HEK293 (cell line): ENCODE results near the gene TXNRD2.
A peak's percentile ranks its signal among the peaks of the same experiment; 100 is the strongest.

Source experiments
- BCL11B ChIP-seq: fragments of 450-650 bp; formaldehyde crosslinking; IDR thresholded peaks from 2 replicates; pipeline ENCODE4 v1.5.1; 2016; ENCODE audit warnings: low read depth, missing biosample characterization, missing genetic modification characterization
- KLF10 ChIP-seq: fragments of 450-650 bp; IDR thresholded peaks from 2 replicates; pipeline ENCODE4 v1.5.1; 2018; ENCODE audit warnings: missing biosample characterization, mild to moderate bottlenecking, missing genetic modification characterization
- OVOL3 ChIP-seq: fragments of 450-650 bp; formaldehyde crosslinking; IDR thresholded peaks from 2 replicates; pipeline ENCODE4 v1.5.1; 2016; ENCODE audit warnings: missing biosample characterization, missing genetic modification characterization
- PRDM1 ChIP-seq: fragments of 450-650 bp; formaldehyde crosslinking; IDR thresholded peaks from 2 replicates; pipeline ENCODE4; 2016; ENCODE audit warnings: missing biosample characterization, missing genetic modification characterization
- SCRT2 ChIP-seq: fragments of 450-650 bp; formaldehyde crosslinking; IDR thresholded peaks from 2 replicates; pipeline ENCODE4 v1.5.1; 2016; ENCODE audit warnings: missing biosample characterization, missing genetic modification characterization
- SETDB1 ChIP-seq: IDR thresholded peaks from one replicate; pipeline ENCODE4 v1.6.1; 2017; ENCODE audit warnings: mild to moderate bottlenecking, low read length, moderate library complexity, mixed read lengths; ENCODE audit not compliant: insufficient read length
- ZBTB20 ChIP-seq: fragments of 450-650 bp; formaldehyde crosslinking; IDR thresholded peaks from 2 replicates; pipeline ENCODE4 v1.5.1; 2016; ENCODE audit warnings: missing biosample characterization, missing genetic modification characterization
- ZBTB21 ChIP-seq: fragments of 450-650 bp; formaldehyde crosslinking; IDR thresholded peaks from 2 replicates; pipeline ENCODE4 v1.5.1; 2017; ENCODE audit warnings: missing biosample characterization, missing genetic modification characterization
- ZBTB26 ChIP-seq: fragments of 450-650 bp; formaldehyde crosslinking; optimal IDR thresholded peaks from 2 replicates; pipeline ENCODE3; 2016; ENCODE audit warnings: missing biosample characterization, mild to moderate bottlenecking, missing genetic modification characterization
- ZBTB48 ChIP-seq: fragments of 450-650 bp; formaldehyde crosslinking; IDR thresholded peaks from 2 replicates; pipeline ENCODE4 v1.5.1; 2016; ENCODE audit warnings: missing biosample characterization, missing genetic modification characterization
- ZFP3 ChIP-seq: fragments of 450-650 bp; formaldehyde crosslinking; IDR thresholded peaks from 2 replicates; pipeline ENCODE4 v1.5.1; 2016; ENCODE audit warnings: low read depth, missing biosample characterization, missing genetic modification characterization
- ZFP37 ChIP-seq: fragments of 450-650 bp; formaldehyde crosslinking; IDR thresholded peaks from 2 replicates; pipeline ENCODE4 v1.5.1; 2016; ENCODE audit warnings: missing biosample characterization, missing genetic modification characterization
- ZNF133 ChIP-seq: fragments of 450-650 bp; formaldehyde crosslinking; IDR thresholded peaks from 2 replicates; pipeline ENCODE4 v1.5.1; 2016; ENCODE audit warnings: missing biosample characterization, missing genetic modification characterization
- ZNF221 ChIP-seq: fragments of 450-650 bp; formaldehyde crosslinking; IDR thresholded peaks from 2 replicates; pipeline ENCODE4 v1.5.1; 2017; ENCODE audit warnings: missing biosample characterization, missing genetic modification characterization, borderline replicate concordance
- ZNF366 ChIP-seq: fragments of 450-650 bp; formaldehyde crosslinking; conservative IDR thresholded peaks from 2 replicates; pipeline ENCODE4 v1.5.1; 2016; ENCODE audit warnings: missing biosample characterization, missing genetic modification characterization
- ZNF416 ChIP-seq: fragments of 450-650 bp; formaldehyde crosslinking; IDR thresholded peaks from 2 replicates; pipeline ENCODE4 v1.5.1; 2016; ENCODE audit warnings: missing biosample characterization, missing genetic modification characterization
- ZNF488 ChIP-seq: fragments of 450-650 bp; formaldehyde crosslinking; IDR thresholded peaks from 2 replicates; pipeline ENCODE4 v1.5.1; 2016; ENCODE audit warnings: missing biosample characterization, missing genetic modification characterization
- ZNF501 ChIP-seq: fragments of 450-650 bp; formaldehyde crosslinking; IDR thresholded peaks from 2 replicates; pipeline ENCODE4 v1.5.1; 2016; ENCODE audit warnings: missing biosample characterization, missing genetic modification characterization
- ZNF544 ChIP-seq: fragments of 450-650 bp; formaldehyde crosslinking; IDR thresholded peaks from 2 replicates; pipeline ENCODE4 v1.5.0; 2017; ENCODE audit warnings: missing biosample characterization, missing genetic modification characterization
- ZNF571 ChIP-seq: fragments of 450-650 bp; formaldehyde crosslinking; IDR thresholded peaks from 2 replicates; pipeline ENCODE4 v1.5.0; 2017; ENCODE audit warnings: missing biosample characterization, missing genetic modification characterization
- ZNF621 ChIP-seq: fragments of 450-650 bp; formaldehyde crosslinking; IDR thresholded peaks from 2 replicates; pipeline ENCODE4 v1.5.1; 2017; ENCODE audit warnings: missing biosample characterization, missing genetic modification characterization
- ZNF626 ChIP-seq: fragments of 450-650 bp; sonication (Bioruptor Pico); formaldehyde crosslinking; IDR thresholded peaks from 2 replicates; pipeline ENCODE4 v1.5.1; 2018; ENCODE audit warnings: missing biosample characterization, missing genetic modification characterization, inconsistent platforms
- ZNF660 ChIP-seq: fragments of 450-650 bp; IDR thresholded peaks from 2 replicates; pipeline ENCODE4 v1.5.1; 2018; ENCODE audit warnings: missing biosample characterization, mild to moderate bottlenecking, missing genetic modification characterization
- ZNF768 ChIP-seq: fragments of 450-650 bp; formaldehyde crosslinking; IDR thresholded peaks from 2 replicates; pipeline ENCODE4 v1.5.1; 2018; ENCODE audit warnings: missing biosample characterization, mild to moderate bottlenecking, missing genetic modification characterization
- ZNF792 ChIP-seq: fragments of 450-650 bp; formaldehyde crosslinking; IDR thresholded peaks from 2 replicates; pipeline ENCODE4 v1.5.1; 2016; ENCODE audit warnings: missing biosample characterization, missing genetic modification characterization
- ZNF830 ChIP-seq: fragments of 450-650 bp; IDR thresholded peaks from 2 replicates; pipeline ENCODE4 v1.5.0; 2018; ENCODE audit warnings: missing biosample characterization, missing genetic modification characterization, low read depth, mild to moderate bottlenecking, moderate library complexity
- TF ChIP-seq, protein P1 (sequence below): fragments of 450-650 bp; formaldehyde crosslinking; conservative IDR thresholded peaks from 2 replicates; pipeline ENCODE4 v1.5.1; 2016; ENCODE audit warnings: low read depth, missing biosample characterization, missing genetic modification characterization
- TF ChIP-seq, protein P2 (sequence below): fragments of 450-650 bp; formaldehyde crosslinking; IDR thresholded peaks from 2 replicates; pipeline ENCODE4 v1.5.1; 2017; ENCODE audit warnings: missing biosample characterization, missing genetic modification characterization
- TF ChIP-seq, protein P3 (sequence below): fragments of 450-650 bp; formaldehyde crosslinking; IDR thresholded peaks from 2 replicates; pipeline ENCODE4 v1.5.1; 2017; ENCODE audit warnings: missing biosample characterization, missing genetic modification characterization
- TF ChIP-seq, protein P4 (sequence below): fragments of 450-650 bp; formaldehyde crosslinking; IDR thresholded peaks from 2 replicates; pipeline ENCODE4; 2016; ENCODE audit warnings: missing biosample characterization, missing genetic modification characterization

Gene TXNRD2

DNA sequence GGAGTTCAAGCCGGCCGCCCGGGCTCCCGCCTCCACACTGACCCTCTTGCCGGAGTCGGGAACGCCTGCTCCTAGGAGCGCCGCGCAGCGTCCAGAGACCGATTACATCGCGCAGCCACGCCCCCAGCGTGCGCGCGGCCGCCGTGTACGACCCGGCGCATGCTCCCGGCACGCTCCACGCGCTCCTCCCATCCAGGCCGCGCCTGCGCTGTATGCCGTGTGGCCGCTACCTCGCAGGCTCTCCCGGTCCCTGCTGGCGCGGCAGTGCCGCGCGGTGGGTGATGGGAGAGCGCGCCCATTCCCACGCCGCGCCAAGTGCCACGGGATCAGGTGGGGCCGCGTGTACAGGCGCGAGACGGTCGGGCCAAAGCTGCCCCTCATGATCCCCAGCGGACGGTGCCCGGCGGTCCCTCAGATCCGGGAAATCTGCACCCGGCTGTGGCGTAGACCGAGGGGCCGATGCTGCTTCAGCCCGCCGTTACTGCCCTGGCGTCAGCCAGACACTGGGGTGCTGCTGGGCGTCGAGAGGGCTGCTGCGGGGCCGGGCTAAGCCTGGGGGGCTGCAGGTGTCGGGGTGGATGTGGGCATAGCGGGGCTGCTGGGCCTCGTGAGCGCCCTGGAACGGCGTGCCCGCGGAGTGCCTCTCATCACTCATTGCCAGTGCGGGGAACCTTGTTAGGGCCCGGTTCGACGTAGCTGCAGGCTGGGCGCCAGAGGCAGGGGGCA lies 86.7 kb downstream of the TXNRD2 start, which contains the start of the genes GNB1L and RTL10 (continued):
- TF ChIP-seq, protein P1, sequence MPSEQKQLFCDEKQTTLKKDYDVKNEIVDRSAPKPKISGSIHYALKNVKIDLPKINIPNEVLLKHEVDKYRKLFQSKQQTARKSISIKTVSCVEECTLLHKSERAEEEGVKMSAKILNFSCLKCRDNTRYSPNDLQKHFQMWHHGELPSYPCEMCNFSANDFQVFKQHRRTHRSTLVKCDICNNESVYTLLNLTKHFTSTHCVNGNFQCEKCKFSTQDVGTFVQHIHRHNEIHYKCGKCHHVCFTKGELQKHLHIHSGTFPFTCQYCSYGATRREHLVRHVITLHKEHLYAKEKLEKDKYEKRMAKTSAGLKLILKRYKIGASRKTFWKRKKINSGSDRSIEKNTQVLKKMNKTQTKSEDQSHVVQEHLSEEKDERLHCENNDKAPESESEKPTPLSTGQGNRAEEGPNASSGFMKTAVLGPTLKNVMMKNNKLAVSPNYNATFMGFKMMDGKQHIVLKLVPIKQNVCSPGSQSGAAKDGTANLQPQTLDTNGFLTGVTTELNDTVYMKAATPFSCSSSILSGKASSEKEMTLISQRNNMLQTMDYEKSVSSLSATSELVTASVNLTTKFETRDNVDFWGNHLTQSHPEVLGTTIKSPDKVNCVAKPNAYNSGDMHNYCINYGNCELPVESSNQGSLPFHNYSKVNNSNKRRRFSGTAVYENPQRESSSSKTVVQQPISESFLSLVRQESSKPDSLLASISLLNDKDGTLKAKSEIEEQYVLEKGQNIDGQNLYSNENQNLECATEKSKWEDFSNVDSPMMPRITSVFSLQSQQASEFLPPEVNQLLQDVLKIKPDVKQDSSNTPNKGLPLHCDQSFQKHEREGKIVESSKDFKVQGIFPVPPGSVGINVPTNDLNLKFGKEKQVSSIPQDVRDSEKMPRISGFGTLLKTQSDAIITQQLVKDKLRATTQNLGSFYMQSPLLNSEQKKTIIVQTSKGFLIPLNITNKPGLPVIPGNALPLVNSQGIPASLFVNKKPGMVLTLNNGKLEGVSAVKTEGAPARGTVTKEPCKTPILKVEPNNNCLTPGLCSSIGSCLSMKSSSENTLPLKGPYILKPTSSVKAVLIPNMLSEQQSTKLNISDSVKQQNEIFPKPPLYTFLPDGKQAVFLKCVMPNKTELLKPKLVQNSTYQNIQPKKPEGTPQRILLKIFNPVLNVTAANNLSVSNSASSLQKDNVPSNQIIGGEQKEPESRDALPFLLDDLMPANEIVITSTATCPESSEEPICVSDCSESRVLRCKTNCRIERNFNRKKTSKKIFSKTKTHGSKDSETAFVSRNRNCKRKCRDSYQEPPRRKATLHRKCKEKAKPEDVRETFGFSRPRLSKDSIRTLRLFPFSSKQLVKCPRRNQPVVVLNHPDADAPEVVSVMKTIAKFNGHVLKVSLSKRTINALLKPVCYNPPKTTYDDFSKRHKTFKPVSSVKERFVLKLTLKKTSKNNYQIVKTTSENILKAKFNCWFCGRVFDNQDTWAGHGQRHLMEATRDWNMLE (tag by site-specific recombination), result no peak
- peak; percentile 79 for TF ChIP-seq ZNF792 (tag by site-specific recombination)
- TF ChIP-seq ZNF626 (tag by site-specific recombination), result no peak
- TF ChIP-seq ZNF621, result no peak
- TF ChIP-seq ZNF221 (tag by site-specific recombination), result no peak
- TF ChIP-seq SETDB1, result no peak
- peak; percentile 82 for TF ChIP-seq ZNF501 (tag by site-specific recombination)
- TF ChIP-seq ZFP3, result no peak
- no peak for TF ChIP-seq ZNF416 (tag by site-specific recombination)
- TF ChIP-seq, protein P2, sequence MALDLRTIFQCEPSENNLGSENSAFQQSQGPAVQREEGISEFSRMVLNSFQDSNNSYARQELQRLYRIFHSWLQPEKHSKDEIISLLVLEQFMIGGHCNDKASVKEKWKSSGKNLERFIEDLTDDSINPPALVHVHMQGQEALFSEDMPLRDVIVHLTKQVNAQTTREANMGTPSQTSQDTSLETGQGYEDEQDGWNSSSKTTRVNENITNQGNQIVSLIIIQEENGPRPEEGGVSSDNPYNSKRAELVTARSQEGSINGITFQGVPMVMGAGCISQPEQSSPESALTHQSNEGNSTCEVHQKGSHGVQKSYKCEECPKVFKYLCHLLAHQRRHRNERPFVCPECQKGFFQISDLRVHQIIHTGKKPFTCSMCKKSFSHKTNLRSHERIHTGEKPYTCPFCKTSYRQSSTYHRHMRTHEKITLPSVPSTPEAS, result no peak
- peak; percentile 85 for TF ChIP-seq ZBTB20 (tag by site-specific recombination)
- no peak for TF ChIP-seq ZNF544 (tag by site-specific recombination)
- TF ChIP-seq BCL11B, result no peak
- TF ChIP-seq ZNF830 (tag by site-specific recombination), result no peak
- TF ChIP-seq, protein P3, sequence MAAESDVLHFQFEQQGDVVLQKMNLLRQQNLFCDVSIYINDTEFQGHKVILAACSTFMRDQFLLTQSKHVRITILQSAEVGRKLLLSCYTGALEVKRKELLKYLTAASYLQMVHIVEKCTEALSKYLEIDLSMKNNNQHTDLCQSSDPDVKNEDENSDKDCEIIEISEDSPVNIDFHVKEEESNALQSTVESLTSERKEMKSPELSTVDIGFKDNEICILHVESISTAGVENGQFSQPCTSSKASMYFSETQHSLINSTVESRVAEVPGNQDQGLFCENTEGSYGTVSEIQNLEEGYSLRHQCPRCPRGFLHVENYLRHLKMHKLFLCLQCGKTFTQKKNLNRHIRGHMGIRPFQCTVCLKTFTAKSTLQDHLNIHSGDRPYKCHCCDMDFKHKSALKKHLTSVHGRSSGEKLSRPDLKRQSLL (tag by site-specific recombination), result no peak
- TF ChIP-seq, protein P4, sequence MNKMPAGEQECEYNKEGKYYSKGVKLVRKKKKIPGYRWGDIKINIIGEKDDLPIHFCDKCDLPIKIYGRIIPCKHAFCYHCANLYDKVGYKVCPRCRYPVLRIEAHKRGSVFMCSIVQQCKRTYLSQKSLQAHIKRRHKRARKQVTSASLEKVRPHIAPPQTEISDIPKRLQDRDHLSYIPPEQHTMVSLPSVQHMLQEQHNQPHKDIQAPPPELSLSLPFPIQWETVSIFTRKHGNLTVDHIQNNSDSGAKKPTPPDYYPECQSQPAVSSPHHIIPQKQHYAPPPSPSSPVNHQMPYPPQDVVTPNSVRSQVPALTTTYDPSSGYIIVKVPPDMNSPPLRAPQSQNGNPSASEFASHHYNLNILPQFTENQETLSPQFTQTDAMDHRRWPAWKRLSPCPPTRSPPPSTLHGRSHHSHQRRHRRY (tag by site-specific recombination), result no peak
- TF ChIP-seq OVOL3, result peak; percentile 81; the same call in 1 of the 2 replicates
- peak; percentile 64; the same call in 1 of the 2 replicates for TF ChIP-seq KLF10 (tag by site-specific recombination)
- TF ChIP-seq ZNF133 (tag by site-specific recombination), result no peak
- no peak for TF ChIP-seq ZNF768 (tag by site-specific recombination)
- TF ChIP-seq ZNF488 (tag by site-specific recombination), result no peak
- no peak for TF ChIP-seq ZNF571 (tag by site-specific recombination)
- peak; percentile 100 for TF ChIP-seq ZBTB26 (tag by site-specific recombination)
- TF ChIP-seq ZNF366, result no peak; the same call in 1 of the 2 replicates
- no peak for TF ChIP-seq PRDM1 (tag by site-specific recombination)
- TF ChIP-seq SCRT2 (tag by site-specific recombination), result no peak
- peak; percentile 65; the same call in 1 of the 2 replicates for TF ChIP-seq ZFP37 (tag by site-specific recombination)
- TF ChIP-seq ZBTB21 (tag by site-specific recombination), result no peak
- peak; percentile 93 for TF ChIP-seq ZBTB48
- peak; percentile 15; the same call in 1 of the 2 replicates for TF ChIP-seq ZNF660 (tag by site-specific recombination)
